GM23338 (cell line): ENCODE results near the gene TIMM23. TPM values are rescaled to one million over a fixed set of nuclear protein-coding genes. Genes with fewer than 3 reads are reported as not detected.

Source experiments
- ATAC-seq: fragments of 200-7000 bp; cut with Tn5 transposase; 3 replicates; pipeline ENCODE4 v1.9.1; 2020
- DNase-seq: peaks from one replicate; pipeline ENCODE4 v3.0.0-alpha.2; 2015; ENCODE audit warnings: low spot score
- H2AFZ ChIP-seq: fragments of 200-600 bp; sonication (generic); 2 replicates; pipeline ENCODE4 v1.8.0; 2016; ENCODE audit warnings: antibody characterized with exemption, mild to moderate bottlenecking, moderate library complexity
- H3F3A ChIP-seq: fragments of 200-600 bp; sonication (generic); replicated peaks from 2 replicates; pipeline ENCODE4 v1.8.0; 2017; ENCODE audit warnings: antibody characterized with exemption, mixed run types, low read depth
- H3K27ac ChIP-seq: fragments of 200-600 bp; sonication (generic); 2 replicates; pipeline ENCODE4 v1.6.1; 2016; ENCODE audit warnings: low read depth
- H3K27me3 ChIP-seq: fragments of 200-600 bp; sonication (generic); 2 replicates; pipeline ENCODE4 v1.8.0; 2016; ENCODE audit warnings: mild to moderate bottlenecking, mixed run types, moderate library complexity; ENCODE audit not compliant: insufficient read depth
- H3K36me3 ChIP-seq: fragments of 200-600 bp; sonication (generic); 2 replicates; pipeline ENCODE4 v1.8.0; 2016; ENCODE audit warnings: mild to moderate bottlenecking; ENCODE audit not compliant: insufficient read depth
- H3K4me1 ChIP-seq: fragments of 200-600 bp; sonication (generic); 2 replicates; pipeline ENCODE4 v1.8.0; 2016; ENCODE audit warnings: mild to moderate bottlenecking, moderate library complexity; ENCODE audit not compliant: insufficient read depth
- H3K4me2 ChIP-seq: fragments of 200-600 bp; sonication (generic); 2 replicates; pipeline ENCODE4 v1.7.1; 2017; ENCODE audit warnings: mixed run types
- H3K4me3 ChIP-seq: fragments of 200-600 bp; sonication (generic); 2 replicates; pipeline ENCODE4 v1.6.1; 2016; ENCODE audit warnings: mixed run types
- H3K79me2 ChIP-seq: fragments of 200-600 bp; sonication (generic); replicated peaks from 2 replicates; pipeline ENCODE4 v1.8.0; 2017; ENCODE audit warnings: mild to moderate bottlenecking; ENCODE audit not compliant: insufficient read depth
- H3K9me2 ChIP-seq: fragments of 200-600 bp; sonication (generic); 2 replicates; pipeline ENCODE4 v1.8.0; 2017; ENCODE audit not compliant: insufficient read depth
- H4K20me1 ChIP-seq: fragments of 200-600 bp; sonication (generic); replicated peaks from 2 replicates; pipeline ENCODE4 v1.8.0; 2017; ENCODE audit warnings: mild to moderate bottlenecking; ENCODE audit not compliant: insufficient read depth
- H3K27ac Mint-ChIP-seq: 2 replicates; pipeline ENCODE4 v1.8.0; 2020; ENCODE audit warnings: inconsistent platforms, mild to moderate bottlenecking, moderate library complexity, mixed read lengths
- H3K27me3 Mint-ChIP-seq: 3 replicates; pipeline ENCODE4 v1.8.0; 2022; ENCODE audit warnings: low read depth, mild to moderate bottlenecking, moderate library complexity, mixed read lengths, inconsistent platforms; ENCODE audit not compliant: insufficient read depth, poor library complexity
- H3K36me3 Mint-ChIP-seq: 3 replicates; pipeline ENCODE4 v1.8.0; 2021; ENCODE audit warnings: low read depth, mild to moderate bottlenecking, inconsistent platforms, moderate library complexity, mixed read lengths
- H3K4me1 Mint-ChIP-seq: 3 replicates; pipeline ENCODE4 v1.8.0; 2020; ENCODE audit warnings: mild to moderate bottlenecking, inconsistent platforms, mixed read lengths
- H3K4me3 Mint-ChIP-seq: 3 replicates; pipeline ENCODE4 v1.8.0; 2021; ENCODE audit warnings: moderate library complexity, mild to moderate bottlenecking, inconsistent platforms, mixed read lengths
- H3K9me3 Mint-ChIP-seq: 3 replicates; pipeline ENCODE4 v1.8.0; 2020; ENCODE audit warnings: moderate library complexity, mild to moderate bottlenecking, inconsistent platforms, mixed read lengths
- CREB1 ChIP-seq: fragments of 250-450 bp; sonication (Bioruptor Pico); IDR thresholded peaks from 2 replicates; pipeline ENCODE4 v1.5.0; 2020; ENCODE audit warnings: low read depth, mild to moderate bottlenecking, moderate library complexity
- CTCF ChIP-seq, 2 experiments: fragments of 200-600 bp in 1 of 2; sonication (generic) in 1 of 2; conservative IDR thresholded peaks; 2 replicates each; pipeline versions ENCODE4 v1.5.1 to v1.6.1; 2016 to 2017; ENCODE audit warnings: antibody characterized with exemption in 2 of 2, low read depth in 2 of 2, mild to moderate bottlenecking in 2 of 2, moderate library complexity in 1 of 2
- ETS1 ChIP-seq: IDR thresholded peaks from 2 replicates; pipeline ENCODE4 v1.6.1; 2016; ENCODE audit warnings: antibody characterized with exemption
- EZH2 ChIP-seq: fragments of 200-600 bp; sonication (generic); IDR thresholded peaks from one replicate; pipeline ENCODE4 v1.8.0; 2017; ENCODE audit warnings: antibody characterized with exemption, mild to moderate bottlenecking, low read depth; ENCODE audit not compliant: unreplicated experiment
- EZH2phosphoT487 ChIP-seq: fragments of 200-600 bp; sonication (generic); IDR thresholded peaks from one replicate; pipeline ENCODE4 v1.8.1; 2018; ENCODE audit warnings: antibody characterized with exemption; ENCODE audit not compliant: unreplicated experiment
- JUNB ChIP-seq: IDR thresholded peaks from one replicate; pipeline ENCODE4 v1.6.1; 2016; ENCODE audit warnings: antibody characterized with exemption; ENCODE audit not compliant: unreplicated experiment
- NANOG ChIP-seq: IDR thresholded peaks from 2 replicates; pipeline ENCODE4 v1.6.1; 2016; ENCODE audit warnings: antibody characterized with exemption, borderline replicate concordance
- POLR2AphosphoS5 ChIP-seq: IDR thresholded peaks from 2 replicates; pipeline ENCODE4 v1.6.1; 2016; ENCODE audit warnings: antibody characterized with exemption, low read depth
- REST ChIP-seq: IDR thresholded peaks from one replicate; pipeline ENCODE4 v1.6.1; 2018; ENCODE audit warnings: antibody characterized with exemption; ENCODE audit not compliant: unreplicated experiment
- STAT1 ChIP-seq: IDR thresholded peaks from one replicate; pipeline ENCODE4 v1.6.1; 2016; ENCODE audit warnings: antibody characterized with exemption; ENCODE audit not compliant: unreplicated experiment
- ZNF114 ChIP-seq: fragments of 250-450 bp; sonication (Bioruptor Pico); IDR thresholded peaks from 2 replicates; pipeline ENCODE4 v1.5.0; 2020; ENCODE audit warnings: mild to moderate bottlenecking, moderate library complexity
- ZNF331 ChIP-seq: fragments of 250-450 bp; sonication (Bioruptor Pico); IDR thresholded peaks from 2 replicates; pipeline ENCODE4 v1.5.0; 2020; ENCODE audit warnings: low read depth, mild to moderate bottlenecking, moderate library complexity
- ZNF462 ChIP-seq: fragments of 250-450 bp; sonication (Bioruptor Pico); IDR thresholded peaks from 2 replicates; pipeline ENCODE4 v1.5.0; 2020; ENCODE audit warnings: mild to moderate bottlenecking, moderate library complexity
- polyA plus RNA-seq: library from polyadenylated mRNA; unstranded; fragments of >200 nt; fragmentation: Nextera tagmentation; extraction: Ambion mirVana; gene quantifications from 2 replicates; pipeline ENCODE4 v1.2.1, GENCODE V29; 2016
- total RNA-seq: library from RNA; depleted of rRNA; stranded (reverse); fragments of >200 nt; shearing (Covaris generic); gene quantifications from 2 replicates; pipeline ENCODE4 v1.2.3, GENCODE V29; 2014

Gene TIMM23
- total and polyA plus RNA-seq, 2 experiments from 2014 or later, result 120 to 218 TPM

- H3K27ac Mint-ChIP-seq, result peak overlapping the region; percentile 48; the same call in 1 of the 2 replicates
- no peaks in the 10 kb centered on the region; the same call in 1 of the 2 replicates for H3F3A ChIP-seq
- TF ChIP-seq ZNF114 (CRISPR knock-in tag) (no peak), ZNF331 (no peak), ZNF462 (CRISPR knock-in tag) (no peak), CTCF (conservative IDR thresholded peaks at IDR 0.05; ENCODE audit: low read depth in 2 of 2) (no peak), ETS1 (no peak), POLR2AphosphoS5 (no peak), JUNB (no peak), CREB1 (CRISPR knock-in tag) (no peak), EZH2phosphoT487 (no peak), STAT1 (no peak), REST (no peak), NANOG (no peak), EZH2 (no peak)
- peaks cover 30% of the 10 kb centered on the region for H3K36me3 ChIP-seq
- no peak overlapping the region for H3K27ac ChIP-seq
- H3K36me3 Mint-ChIP-seq, result peaks cover 77% of the 10 kb centered on the region
- H3K79me2 ChIP-seq, result peaks cover 18% of the 10 kb centered on the region
- no peak overlapping the region for H3K4me3 Mint-ChIP-seq
- peaks cover 11% of the 10 kb centered on the region for H4K20me1 ChIP-seq
- no peak overlapping the region for H3K4me2 ChIP-seq
- H3K27me3 ChIP-seq, result no peaks in the 10 kb centered on the region
- no peak overlapping the region for H2AFZ ChIP-seq
- ATAC-seq, result no peak
- peaks cover 29% of the 10 kb centered on the region for H3K4me1 Mint-ChIP-seq
- H3K4me1 ChIP-seq, result peaks cover 14% of the 10 kb centered on the region
- no peak overlapping the region for H3K4me3 ChIP-seq
- no peaks in the 10 kb centered on the region for H3K27me3 Mint-ChIP-seq
- no peaks in the 10 kb centered on the region; the same call in 2 of the 3 replicates for H3K9me3 Mint-ChIP-seq
- no peaks in the 10 kb centered on the region for H3K9me2 ChIP-seq
- DNase-seq, result no peak
Measured at GRCh38 chr10:46001187-46001756, 29.0 kb downstream of the TIMM23 start.
